Inflammatory macrophage treated with lipopolysaccharide for 1 hour (primary cell): Measurements from ENCODE around the gene ZNF878.

Source experiments
- DNase-seq, 2 donors: peaks; one replicate each; pipeline ENCODE4 v3.0.0-alpha.2; 2020 to 2022

ZNF878 gene

DNA sequence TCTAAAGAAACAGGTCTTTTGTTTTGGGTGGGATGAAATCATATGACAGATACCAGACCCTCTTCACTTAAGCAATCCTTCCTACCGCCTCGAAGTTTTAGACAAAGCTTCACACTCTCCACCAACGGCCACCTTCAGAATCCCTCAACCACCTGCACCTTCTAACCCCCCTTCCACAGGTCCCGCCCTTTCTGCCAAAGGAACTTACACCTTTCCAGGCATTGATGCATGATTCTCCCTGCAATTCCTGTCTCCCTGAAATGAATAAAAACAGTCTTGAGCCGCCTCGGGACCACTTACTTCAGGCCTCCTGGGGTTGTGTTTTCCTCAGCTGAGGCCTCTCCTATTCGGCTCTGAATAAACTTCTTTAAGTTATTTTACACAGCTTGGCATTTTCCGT is 18.1 kb downstream of the ZNF878 start:
- DNase-seq, result no peak

DNA sequence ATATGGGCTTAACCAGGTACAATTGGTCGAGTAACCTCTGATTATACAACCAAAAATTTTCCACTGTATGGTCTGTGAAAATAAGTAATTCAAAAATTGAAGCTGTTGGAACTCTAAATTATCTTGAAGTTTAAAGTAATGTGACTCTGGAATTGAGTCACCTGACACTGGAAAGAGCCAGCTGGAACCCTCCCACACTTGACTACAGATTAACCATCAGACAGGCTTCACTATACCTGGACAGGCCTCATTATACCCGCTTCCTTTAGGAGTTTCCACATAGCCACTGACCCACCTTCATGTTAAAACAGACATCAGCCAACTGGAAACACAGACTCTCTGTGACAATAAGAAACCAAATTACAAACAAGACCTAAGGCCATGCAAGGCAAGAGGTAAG is 18.6 kb downstream of the ZNF878 start:
- DNase-seq, result no peak

DNA sequence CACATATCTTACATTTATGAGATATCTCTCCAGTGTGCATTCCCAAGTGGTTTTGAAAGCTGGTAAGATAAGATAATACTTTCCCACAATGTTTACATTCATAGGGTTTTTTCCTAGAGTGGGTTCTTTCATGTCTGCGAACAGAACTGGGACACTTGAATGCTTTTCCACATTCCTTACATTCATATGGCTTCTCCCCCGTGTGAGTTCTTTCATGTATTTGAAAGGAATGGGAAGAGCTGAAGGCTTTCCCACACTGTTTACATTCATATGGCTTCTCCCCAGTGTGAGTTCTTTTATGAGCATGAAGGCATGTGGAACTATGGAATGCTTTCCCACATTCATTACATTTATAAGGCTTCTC is 37.0 kb downstream of the ZNF878 start:
- no peak for DNase-seq

DNA sequence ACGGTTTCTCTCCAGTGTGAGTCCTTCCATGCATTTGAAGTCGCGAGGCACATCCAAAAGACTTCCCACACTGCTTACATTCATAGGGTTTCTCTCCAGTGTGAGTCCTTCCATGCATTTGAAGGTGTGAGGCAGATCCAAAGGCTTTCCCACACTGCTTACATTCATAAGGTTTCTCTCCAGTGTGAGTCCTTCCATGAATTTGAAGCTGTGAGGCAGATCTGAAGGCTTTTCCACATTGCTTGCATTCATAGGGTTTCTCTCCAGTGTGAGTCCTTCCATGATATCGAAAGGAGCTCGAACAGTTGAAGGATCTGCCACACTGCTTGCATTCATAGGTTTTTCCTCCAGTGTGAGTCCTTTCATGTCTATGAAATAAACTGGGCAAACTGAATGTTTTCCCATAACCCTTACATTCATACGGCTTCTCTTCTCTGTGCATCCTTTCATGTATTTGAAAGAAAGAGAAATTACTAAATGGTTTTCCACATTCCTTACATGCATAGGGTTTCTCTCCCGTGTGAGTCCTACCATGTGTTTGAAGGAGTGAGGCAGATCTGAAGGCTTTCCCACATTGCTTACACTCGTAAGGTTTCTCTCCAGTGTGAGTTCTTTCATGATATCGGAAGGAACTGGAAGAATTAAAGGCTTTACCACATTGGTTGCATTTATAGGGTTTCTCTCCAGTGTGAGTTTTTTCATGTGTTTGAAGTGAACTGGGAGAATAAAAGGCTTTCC is 37.6 kb downstream of the ZNF878 start:
- DNase-seq, result no peak

DNA sequence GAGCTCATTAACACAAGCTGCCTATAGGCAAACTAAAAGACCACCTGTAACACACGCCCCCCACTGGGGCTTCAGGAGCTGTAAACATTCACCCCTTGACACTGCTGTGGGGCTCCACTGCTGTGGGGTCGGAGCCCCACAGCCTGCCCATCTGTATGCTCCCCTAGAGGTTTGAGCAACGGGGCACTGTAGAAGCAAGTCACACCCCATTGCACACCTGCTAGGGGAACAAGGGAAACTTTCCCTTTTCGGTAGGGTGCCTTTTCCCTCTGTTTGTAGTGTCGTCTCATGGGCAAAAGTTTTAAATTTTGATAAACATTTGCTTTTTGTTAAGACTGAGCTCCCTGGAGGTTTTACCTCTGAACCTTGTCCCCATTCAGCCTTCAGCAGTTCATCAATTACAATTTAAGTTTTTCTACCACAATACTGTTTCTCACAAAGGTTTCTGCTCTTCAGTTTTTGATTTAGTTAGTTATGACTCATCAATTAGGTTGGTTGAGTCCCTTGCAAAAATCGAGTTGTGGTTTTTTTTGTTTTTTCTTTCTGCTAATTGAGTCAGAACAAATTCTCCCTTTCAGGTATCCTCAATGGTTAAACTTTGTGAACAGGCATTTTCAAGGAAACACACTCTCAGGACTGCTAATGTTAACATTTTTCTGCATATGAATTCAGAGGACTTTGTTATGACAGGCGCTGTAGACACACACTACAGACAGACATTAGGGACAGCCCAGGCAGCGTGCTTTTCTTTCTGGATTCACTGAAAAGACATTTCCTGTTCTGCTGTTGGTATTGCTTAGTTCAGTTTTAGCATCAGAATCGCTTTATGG is 52.4 kb downstream of the ZNF878 start:
- no peak for DNase-seq

DNA sequence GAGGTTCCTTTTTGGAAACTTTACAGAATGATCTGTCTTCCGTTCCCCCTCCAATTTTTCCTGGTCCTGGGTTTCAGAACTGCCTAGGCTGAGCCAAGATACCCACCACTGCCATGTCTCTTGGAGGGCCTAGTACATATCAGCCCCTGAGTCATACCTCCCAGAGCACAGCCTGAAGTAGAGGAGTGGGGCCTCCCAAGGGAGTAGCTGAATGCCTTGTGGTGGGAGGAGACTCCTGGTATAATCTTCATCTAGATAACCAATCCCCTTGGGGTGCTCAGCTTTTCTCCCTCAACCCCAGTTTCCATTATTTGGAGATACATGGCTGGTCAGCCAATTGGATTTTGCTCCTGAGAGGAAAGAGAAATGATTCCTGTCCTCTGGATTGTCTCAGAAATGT is 57.6 kb downstream of the ZNF878 start:
- DNase-seq, result no peak
